NOMO-1 treated with DMSO at 0.1 percent for 48 hours (cell line): ENCODE results near the gene ECHS1.
"Not testable (repeated sequence)": the region's sequence is repeated elsewhere in the genome, so short reads cannot be mapped to it uniquely, and the experiment has no call there.

Source experiments
- DNase-seq: peaks from one replicate; lab custom pipeline; 2025; ENCODE audit not compliant: unreplicated experiment; lab: John Stamatoyannopoulos, UW

ECHS1 gene

DNA sequence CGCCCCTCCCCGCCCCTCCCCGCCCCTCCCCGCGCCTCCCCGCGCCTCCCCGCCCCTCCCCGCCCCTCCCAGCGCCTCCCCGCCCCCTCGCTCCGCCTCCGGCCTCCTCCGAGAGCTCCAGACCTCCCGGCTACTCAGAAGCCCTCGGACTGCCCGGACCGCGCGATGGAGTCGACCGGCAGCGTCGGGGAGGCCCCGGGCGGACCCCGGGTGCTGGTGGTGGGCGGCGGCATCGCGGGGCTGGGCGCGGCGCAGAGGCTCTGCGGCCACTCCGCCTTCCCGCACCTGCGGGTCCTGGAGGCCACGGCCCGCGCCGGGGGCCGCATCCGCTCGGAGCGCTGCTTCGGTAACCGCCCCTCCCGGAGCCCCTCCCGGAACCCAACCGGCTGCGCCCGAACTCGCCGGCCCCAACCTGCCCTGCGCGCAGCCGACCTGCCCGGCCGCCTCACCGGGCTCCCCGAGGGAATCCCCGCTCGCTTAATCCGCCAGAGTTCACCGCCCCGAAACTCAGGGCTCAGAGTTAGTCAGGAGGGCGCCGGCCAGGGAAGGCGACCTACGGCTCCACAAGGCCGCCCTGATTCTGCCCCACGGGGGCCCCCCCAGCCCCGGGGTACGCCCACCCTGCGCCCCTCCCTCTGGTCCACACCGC is 6.1 kb upstream of the ECHS1 start, which contains the start of gene PAOX:
PAOX (plus strand) TSS at position 111 of the 649 bp plus-strand sequence; CDS start at position 166, 55 bp downstream.
- peak; percentile 12 for DNase-seq

DNA sequence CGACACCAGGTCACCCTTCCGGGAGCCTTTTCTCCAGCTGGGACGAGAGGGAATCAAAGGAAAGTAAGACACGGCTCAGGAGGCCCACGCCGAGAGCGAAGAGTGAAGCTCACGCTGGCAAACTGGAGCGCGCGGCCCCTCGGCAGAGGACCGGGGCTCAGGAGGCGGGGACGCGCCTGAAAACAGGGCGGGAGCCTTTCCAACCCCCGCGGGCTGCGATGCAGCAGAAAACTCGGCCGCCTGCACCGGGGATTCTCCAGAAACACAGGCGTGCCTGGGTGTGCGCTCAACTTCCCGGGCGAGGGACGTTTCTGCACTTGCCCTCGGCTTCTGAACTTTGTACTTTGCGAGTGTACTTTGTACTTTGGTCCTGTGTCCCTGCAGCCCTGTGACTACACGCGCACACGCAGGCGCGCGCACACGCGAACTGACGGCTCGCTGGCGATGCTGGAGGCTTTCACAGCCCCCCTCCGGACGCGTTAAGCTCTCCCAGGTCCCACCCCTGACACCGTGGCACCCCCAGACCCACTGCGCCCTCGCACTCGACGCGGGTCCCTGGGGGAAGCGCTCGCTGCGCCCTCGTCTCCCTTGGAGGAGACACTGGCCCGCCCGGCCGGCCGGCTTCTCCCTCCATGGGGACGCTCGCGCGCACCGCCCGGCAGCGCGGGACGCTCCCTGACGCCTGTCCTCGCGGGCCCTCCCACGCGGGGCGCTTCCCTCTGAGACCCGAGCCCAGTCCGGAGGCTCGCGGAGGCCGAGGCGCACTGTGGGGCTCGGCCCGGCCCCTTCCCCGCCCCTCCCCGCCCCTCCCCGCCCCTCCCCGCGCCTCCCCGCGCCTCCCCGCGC is 5.3 kb upstream of the ECHS1 start:
- DNase-seq, result peak; percentile 54

DNA sequence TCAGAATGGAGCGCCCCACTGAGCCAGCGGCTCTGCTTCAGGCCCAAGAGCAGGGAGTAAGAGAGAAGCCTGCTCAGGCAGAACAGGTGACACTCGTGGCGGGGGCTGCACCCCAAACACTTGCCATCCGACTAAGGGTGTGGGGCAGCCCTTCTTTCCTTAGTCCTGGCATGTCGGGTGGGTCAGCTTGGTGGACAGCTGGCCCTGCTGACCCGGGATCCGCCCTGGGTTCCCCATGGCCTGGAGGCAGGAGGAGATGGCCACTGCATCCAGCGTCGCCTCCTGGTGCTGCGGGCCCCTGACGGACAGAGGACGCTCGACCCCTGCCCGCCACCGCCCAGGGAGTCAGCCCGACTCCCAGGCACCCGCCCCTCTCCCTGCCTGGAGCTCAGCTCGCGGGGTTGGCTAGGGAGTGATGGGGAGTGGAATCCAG is 4.7 kb upstream of the ECHS1 start:
- DNase-seq, result no peak

DNA sequence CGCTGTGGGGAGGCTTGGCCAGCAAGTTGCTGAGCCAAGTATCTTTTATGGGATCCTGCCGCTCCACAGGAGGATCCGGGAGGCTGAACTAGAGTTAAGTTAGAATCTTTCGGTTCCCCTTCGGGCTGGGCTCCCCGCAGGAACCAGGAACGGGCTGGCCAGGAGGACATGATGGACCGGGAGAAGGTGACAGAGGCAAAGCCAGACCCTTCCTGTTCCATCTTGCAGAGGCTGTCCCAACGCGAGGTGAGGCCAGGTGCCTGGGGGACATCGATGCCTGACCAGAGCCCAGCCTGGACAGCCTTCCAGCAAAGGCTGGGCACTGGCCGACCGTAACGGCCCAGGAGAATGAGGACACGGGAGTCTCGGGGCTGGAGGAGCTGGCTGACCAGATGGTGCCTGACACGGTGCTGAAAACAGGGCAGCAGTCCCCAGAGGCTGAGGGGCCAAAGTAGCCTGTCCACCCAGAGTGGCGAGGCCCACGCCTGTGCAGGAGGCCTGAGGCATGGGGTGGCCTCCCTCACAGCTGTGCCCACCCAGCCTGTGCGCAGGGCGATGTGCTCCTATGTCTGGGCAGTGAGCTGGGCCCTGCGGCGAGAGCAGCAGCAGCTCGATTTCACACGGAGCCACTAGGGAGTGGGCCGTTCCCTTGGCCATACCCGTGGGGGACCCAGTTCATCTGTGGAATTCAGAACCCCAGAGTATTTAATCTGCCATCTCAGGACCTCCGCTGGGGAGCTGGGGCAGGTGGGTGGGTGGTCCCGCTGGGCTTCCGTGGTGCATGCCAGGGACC is 4.1 kb upstream of the ECHS1 start:
- no peak for DNase-seq

DNA sequence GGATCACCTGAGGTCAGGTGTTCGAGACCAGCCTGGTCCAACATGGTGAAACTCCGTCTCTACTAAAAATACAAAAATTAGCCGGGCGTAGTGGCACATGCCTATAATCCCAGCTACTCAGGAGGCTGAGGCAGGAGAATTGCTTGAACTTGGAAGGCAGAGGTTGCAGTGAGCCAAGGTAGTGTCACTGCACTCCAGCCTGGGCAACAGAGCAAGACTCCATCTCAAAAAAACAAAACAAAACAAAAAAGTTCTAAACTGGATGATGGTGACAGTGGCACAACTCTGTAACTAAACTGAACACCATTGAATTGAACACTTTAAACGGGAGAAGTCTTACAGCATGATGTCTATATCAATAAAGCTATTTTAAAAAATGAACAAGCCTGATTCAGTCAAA is 3.0 kb upstream of the ECHS1 start:
- DNase-seq, result not testable (repeated sequence)

DNA sequence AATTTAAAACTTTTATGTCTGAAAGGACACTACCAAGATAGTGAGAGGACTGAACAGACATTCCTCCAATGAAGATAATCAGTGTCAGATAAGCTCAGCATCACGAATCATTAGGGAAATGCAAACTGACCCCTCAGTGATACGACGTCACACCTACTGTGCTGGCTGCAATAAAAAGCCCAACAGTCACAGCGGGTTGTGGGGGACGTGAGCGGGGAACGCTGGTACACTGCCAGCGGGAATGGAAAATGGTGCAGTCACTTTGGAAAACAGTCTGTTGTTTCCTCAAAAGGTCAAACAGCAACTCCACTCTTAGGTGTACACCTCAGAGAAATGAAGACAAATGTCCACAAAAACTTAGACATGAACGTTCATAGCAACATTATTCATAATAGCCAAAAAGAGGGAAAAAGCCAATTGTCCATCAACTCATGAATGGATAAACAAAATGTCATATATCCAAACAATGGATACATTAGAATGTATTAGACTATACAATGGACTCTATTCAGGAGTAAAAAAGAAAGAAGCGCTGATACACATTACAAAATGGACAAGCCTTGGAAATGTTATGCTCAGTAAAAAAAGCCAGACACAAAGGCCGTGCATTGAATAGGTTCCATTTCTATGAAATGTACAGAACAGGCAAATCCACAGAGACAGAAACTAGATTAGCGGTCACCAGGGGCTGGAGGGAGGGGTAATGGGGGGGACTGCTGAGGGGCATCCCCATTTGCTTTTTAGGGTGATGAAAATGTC is 2.4 kb upstream of the ECHS1 start:
- no peak for DNase-seq

DNA sequence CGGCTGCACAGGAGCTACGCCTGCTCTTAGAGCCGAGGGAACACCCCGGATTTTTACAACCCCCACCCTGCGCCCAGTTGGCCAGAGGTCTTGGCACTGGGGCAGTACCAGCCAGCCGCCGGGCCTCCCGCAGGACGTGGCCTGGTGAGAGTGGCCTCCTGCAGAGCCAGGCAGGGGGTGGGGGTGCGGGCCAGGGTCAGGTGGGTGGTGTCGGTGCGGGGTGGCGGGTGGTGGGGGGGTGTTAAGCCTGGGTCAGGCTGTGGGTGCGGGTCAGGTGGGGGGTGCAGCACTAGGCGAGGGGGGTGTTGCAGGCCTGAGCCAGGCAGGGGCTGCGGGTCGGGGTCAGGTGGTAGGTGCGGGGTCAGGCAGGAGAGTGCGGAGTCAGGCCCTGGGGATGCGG is 647 bp downstream of the ECHS1 start:
- DNase-seq, result no peak

DNA sequence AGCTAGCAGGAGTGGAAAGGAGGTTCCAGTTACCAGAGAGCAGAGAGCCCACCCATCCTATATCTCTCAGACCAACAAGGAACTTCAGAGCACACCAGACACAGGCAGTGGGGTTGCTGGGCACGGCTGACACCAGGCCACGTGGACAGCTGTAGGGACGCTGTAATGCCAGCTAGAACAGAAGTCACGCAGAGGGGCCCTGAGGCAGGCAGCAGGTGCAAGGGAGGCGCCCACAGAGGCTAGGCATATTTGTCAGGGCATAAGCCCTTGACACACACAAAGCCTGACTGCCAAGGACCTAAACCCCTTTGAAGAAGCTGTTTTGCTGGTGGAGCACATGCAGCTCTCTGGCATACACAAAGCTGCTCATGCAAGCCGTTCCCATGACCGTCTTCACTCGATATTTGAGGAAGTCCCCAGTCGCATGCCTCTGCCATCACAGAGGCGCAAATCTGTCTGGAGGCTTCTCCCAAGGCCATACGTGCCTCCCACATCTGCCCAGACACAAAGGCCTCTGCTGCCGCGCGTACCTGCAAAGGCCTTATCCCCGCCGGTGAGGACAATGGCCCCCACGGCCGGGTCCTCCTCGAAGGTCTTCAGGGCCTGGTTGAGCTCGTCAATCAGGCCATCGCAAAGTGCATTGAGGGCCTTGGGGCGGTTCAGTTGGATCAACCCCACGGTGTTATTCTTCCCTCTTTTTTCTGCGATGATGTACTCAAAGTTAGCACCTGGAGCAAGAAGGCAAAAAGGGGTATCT is 2.9 kb downstream of the ECHS1 start:
- DNase-seq, result no peak

DNA sequence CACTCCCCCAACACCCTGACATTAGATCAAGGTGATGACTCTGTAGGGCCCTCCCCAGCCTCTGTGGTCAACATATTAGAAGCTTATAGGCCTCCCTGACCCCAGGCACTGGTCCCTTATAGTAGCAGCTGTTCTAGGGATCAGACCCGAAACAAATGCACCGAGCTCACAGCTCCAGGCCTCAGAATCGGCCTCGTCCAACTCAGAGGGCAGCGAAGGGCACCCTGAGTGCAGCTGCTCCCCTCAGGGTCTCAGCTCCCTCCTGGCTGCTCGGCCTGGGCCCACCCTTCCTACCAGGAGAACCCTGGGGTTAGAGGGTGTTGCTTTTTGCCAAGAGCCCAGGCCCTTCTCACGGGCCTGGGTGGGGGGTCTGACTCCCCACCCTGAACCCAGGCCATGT is 5.0 kb downstream of the ECHS1 start:
- no peak for DNase-seq

DNA sequence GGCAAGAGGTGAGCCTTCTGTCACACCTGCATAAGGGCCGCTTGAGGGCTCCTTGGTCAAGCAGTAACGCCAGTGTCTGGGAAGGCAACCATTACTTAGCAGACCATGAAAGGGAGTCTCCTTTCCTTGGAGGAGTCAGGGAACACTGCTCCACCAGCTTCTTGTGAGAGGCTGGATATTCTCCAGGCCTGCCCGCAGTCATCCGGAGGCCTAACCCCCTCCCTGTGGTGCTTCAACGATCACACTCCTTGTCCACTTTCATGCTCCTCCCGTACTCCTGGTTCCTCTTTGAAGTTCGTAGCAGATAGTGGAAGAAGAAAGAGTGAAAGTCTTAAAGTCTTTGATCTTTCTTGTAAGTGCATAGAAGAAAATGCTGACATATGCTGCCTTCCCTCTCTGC is 5.7 kb downstream of the ECHS1 start:
- not testable (repeated sequence) for DNase-seq

DNA sequence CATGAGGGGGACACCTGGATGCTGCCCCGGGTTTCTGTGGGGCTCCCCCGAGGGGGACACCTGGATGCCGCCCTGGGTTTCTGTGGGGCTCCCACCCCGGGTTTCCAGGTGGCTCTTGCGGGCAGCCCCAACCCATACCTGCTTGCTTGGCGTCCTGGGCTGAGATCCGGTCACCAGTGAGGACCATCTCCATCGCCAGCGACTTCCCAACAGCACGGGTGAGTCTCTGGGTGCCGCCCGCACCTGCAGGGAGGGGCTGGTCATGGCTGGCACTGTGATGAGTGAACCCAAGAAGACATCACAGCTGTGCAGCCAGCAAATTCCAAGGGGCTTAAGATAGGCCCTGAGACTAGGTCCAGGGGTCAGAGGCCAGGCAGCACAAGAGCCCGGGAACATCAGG is 6.4 kb downstream of the ECHS1 start:
- DNase-seq, result no peak

DNA sequence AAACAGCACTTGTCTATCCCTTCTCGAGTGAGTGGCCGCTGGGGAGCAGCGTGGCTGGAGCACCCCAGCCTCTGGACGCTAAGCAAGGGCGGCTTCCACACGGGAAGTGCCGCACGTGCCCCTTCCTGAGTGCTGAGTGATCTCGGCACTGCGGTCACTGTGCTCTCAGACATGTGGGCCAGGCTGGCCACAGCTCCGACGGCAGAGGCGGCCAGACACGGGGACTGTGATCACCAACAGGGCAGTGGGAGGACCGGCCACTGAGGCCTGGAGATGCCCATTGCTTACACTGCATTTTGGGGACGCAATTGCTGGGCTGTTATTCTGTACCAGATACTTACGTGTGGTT is 7.0 kb downstream of the ECHS1 start:
- DNase-seq, result no peak

DNA sequence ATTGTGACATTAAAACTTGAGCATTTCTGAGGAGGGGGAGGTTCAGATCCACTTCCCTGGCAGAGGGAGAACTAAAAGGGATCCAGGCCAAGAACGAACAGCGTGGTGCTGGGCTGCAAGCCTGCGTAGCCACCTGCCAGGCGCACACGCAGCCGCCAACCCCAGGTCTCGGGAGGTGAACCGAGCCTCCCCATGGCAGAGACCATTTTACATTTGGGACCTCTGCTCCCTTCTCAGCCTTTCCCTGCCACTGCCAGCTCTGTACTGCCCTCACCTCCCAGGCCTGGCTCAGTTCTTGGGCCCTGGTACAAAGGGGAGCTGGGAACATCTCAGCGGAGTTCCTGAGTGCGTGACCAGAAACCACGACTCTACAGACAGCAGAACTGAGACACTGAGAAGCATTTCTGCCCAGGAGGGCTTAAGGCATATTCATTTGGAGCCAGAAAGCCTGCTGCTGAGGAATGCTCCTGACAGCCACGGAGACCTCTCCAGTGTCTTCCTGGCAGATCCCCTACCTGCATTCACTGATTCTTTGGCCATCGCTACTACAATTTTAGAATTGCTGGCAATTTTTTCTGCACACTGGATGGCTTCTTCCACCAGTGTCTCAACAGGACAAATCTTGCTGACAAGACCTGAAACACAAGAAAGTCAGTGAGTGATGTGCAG is 7.6 kb downstream of the ECHS1 start:
- no peak for DNase-seq

DNA sequence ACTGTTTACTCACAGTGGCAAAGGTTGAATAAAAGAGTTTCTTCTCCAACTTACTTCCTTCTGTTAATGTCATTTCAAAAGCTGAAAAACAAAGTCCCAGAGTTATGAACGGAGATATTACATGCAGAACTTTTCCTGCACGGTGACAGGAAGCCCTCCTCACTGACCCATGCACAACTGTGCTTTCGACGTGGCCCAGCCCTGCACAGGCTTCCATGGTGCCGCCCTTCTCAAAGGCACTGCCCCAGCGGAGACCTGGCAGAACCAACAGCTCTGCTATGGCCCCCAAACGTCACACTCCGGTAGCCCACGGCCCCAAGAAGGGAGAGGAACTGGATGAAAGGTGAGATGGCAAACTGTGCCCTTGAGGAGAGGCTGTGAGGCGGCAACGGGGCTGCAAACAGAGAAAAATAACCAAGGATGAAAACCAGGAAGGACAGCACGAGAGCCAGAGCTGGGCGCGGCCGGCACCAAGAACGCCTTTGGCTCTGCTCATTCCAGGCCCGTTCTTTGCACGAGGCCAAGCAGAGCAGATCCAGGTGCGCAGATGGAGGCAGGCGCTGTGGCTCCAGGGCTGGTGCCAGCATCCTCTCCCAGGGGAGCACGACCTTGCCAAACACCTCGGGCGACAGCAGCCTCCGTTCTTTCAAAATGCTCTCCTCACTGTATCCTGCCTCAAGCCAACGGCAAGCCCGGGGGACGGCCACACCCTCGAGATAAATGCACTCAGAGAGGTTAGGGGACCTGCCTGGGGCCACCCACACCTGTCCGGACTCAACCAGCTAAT is 8.3 kb downstream of the ECHS1 start:
- no peak for DNase-seq

DNA sequence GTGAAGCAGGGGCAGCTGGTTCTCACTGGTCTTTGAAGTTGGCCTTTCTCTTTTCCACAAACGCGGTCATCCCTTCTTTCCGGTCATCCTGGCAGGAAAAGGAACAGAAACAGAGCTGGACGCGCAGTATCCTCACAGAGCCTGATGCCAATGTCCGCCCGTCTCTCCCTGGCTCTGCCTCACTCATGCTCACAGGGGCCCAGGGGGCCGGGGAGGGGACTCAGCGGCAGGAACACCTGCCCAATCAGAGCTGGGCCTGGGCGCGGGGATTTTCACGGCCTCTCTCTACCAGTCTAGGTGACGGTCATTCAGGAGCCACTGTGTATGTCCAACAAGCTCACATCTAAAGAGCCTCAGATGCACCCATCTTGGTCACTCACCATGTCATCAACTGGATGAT is 10.3 kb downstream of the ECHS1 start:
- DNase-seq, result no peak

DNA sequence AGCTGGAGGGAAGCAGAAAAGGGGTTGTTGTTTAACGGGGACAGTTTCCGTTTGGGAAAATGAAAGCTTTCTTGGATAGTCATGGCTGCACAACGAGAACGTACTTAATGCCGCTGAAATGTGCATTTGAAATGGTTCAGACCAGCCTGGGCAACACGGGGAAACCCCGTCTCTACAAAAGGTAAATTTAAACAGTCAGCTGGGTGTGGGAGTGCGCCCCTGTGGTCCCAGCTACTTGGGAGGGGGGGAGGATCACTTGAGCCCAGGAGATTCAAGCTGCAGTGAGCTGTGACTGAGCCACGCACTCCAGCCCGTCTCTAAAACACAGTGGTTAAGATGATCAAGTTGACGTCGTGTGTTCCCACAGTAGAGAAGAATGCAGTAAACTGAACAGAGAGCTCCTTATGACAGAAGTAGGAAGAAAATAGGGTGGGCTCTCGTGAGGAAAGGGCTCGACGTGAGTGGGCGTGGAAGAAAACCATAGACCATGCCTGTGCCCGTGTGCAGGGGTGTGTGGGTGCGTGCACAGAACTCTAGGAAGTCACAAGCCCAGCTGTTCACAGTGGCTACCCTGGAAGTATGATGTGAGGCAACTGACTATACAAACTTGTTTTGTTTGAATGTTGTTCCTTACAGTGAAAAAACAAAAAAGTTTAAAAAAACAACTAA is 11.2 kb downstream of the ECHS1 start:
- DNase-seq, result no peak

DNA sequence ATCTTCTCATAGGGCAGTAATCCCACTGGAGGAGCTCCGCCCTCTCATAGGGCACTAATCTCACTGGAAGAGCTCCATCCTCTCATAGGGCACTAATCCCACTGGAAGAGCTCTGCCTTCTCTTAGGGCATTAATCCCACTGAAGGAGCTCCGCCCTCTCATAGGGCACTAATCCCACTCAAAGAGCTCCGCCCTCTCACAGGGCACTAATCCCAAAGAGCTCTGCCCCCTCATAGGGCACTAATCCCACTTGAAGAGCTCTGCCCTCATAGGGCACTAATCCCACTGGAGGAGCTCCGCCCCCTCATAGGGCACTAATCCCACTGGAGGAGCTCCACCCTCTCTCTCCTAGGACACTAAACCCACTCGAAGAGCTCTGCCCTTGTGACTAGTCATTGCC is 11.9 kb downstream of the ECHS1 start:
- DNase-seq, result no peak

DNA sequence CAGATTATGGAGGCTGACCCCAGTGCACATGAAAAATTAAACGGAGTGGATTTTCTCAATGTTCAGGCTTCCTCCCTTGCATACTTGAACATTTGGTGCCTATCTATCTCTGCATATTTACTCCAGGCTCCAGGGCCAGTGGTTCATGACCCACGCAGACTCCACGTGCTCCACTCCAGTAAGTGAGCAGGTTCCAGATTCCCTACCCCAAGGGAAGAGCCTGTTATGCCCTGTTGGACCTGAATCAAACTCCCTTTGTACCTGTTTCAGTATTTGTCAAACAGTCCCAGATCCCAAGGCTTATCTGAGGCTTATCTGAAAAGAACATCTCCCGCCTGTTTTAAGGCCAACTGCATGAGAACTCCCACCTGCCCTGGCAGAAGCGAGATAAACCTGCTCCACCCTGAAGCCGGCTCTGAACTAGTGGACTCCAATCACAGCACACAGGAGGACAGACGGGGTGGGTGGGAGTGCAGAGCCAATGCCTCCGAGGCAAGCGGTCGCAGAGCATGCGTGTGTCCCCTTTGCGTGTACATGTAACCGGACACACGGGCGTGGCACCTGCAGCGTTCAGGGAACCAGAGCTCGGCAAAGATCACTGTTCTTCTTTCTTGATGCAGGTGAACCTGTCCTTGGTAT is 13.1 kb downstream of the ECHS1 start:
- no peak for DNase-seq
